Measurements from ENCODE around the gene STEAP4. TPM values are rescaled to one million over a fixed set of nuclear protein-coding genes. Genes with fewer than 3 reads are reported as not detected.

The STEAP4 gene
- total and polyA plus RNA-seq, 7 donors: 5.2 to 31.7 (median 20.3) TPM

DNA sequence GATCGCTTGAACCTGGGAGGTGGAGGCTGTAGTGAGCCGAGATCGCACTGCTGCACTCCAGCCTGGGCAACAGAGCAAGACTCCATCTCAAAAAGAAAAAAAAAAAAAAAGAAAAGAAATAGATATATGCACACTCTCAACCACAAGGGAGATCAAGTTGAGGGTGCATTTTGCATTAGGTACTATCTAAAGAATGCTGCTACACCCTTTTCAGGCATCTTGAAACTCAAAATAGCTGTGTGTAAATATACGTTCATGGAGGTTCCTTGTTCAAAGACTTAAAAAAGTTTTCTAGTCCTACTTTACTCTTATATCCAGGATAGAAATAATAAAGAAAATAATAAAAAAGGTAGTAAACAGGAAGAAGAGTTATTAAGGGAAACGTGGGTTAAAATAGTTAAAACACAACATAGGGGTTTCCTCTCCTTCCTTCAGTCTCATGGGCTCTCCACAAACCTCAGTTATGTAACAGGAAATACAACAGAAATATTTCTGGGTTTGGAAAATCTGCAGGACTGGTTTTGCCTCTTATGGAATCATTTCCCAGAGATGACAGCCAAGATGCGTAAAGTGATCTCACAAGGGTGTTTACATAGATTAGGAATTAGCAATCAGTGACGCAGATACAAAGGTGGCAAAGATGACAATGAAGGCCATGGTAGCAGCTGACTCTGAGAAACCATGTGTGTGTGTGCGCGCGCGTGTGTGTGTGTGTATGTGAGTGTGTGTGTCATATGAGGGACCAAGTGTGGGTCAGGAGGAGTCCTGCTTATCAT lies 15.1 kb downstream of the STEAP4 start:
- Histone ChIP-seq H3K36me3 (ENCODE audit: insufficient read depth in 1 of 2, low read depth in 1 of 2) (no peaks in the 10 kb centered on the region), H3K4me1 (no peaks in the 10 kb centered on the region), H3K27me3 (ENCODE audit: insufficient read depth in 3 of 3, low read length in 2 of 3) (no peaks in the 10 kb centered on the region), H3K27ac (no peak overlapping the region), H3K4me3 (no peak overlapping the region), H3K9me3 (no peaks in the 10 kb centered on the region)
- no peak for ATAC-seq
- WGBS, 3 donors: 82 to 86% (median 84%) methylated on average over 11 of the region's 11 CpGs
- intact Hi-C loops (cut with DNase I): no loop called here
- no peak for TF ChIP-seq CTCF (IDR thresholded peaks at IDR 0.05)
- no peak for DNase-seq

GRCh38 chr7:88290491-88290890 lies 16.2 kb downstream of the STEAP4 start:
- H3K36me3 ChIP-seq (ENCODE audit: insufficient read depth in 1 of 2, low read depth in 1 of 2): no peaks in the 10 kb centered on the region
- H3K27ac ChIP-seq: no peak overlapping the region
- H3K27me3 ChIP-seq (ENCODE audit: insufficient read depth in 3 of 3, low read length in 2 of 3): no peaks in the 10 kb centered on the region
- H3K4me1 ChIP-seq: no peaks in the 10 kb centered on the region
- intact Hi-C loops (cut with DNase I): no loop called here
- WGBS, 3 donors: 90 to 92% (median 91%) methylated on average over 4 of the region's 4 CpGs
- no peak overlapping the region for H3K4me3 ChIP-seq
- H3K9me3 ChIP-seq: no peaks in the 10 kb centered on the region
- DNase-seq: no peak
- no peak for TF ChIP-seq CTCF (IDR thresholded peaks at IDR 0.05)
- no peak for ATAC-seq

DNA sequence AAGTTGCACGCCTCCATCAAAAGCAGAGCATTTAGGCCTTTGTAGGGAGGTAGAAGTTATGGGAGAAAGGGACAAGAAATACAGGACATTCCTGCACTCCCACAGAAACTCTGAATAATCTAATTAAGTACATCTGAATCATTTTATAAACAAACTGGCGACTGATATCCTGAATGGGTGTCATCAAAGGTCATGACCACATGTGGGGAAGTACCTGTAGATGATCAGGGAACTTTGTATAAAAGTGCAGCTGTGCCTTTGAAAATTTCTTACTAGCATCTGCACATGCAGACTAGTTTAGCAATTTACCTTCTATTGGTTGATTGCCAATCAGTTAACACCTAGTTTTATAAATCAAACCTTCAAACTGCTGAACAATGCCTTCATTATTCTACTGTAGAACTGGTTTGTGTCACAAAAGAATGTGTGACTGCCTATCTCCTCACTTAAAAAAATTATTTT lies 17.1 kb downstream of the STEAP4 start:
- Histone ChIP-seq H3K36me3 (ENCODE audit: insufficient read depth in 1 of 2, low read depth in 1 of 2) (no peaks in the 10 kb centered on the region), H3K27ac (no peak overlapping the region), H3K4me3 (no peak overlapping the region), H3K4me1 (no peaks in the 10 kb centered on the region), H3K27me3 (ENCODE audit: insufficient read depth in 3 of 3, low read length in 2 of 3) (no peaks in the 10 kb centered on the region), H3K9me3 (no peaks in the 10 kb centered on the region)
- DNase-seq: no peak
- no peak for ATAC-seq
- 62 to 77% (median 65%) methylated on average over 2 of the region's 2 CpGs for WGBS, 3 donors
- intact Hi-C loops (cut with DNase I): no loop called here
- TF ChIP-seq CTCF (IDR thresholded peaks at IDR 0.05): no peak

GRCh38 chr7:88281749-88282148 lies 24.9 kb downstream of the STEAP4 start:
- H3K9me3 ChIP-seq: no peaks in the 10 kb centered on the region
- ATAC-seq (no peak), DNase-seq (no peak)
- intact Hi-C loops (cut with DNase I): no loop called here
- 76 to 82% (median 78%) methylated on average over 2 of the region's 2 CpGs for WGBS, 3 donors
- H3K4me3 ChIP-seq: no peak overlapping the region
- no peaks in the 10 kb centered on the region for H3K27me3 ChIP-seq (ENCODE audit: insufficient read depth in 3 of 3, low read length in 2 of 3)
- H3K36me3 ChIP-seq (ENCODE audit: insufficient read depth in 1 of 2, low read depth in 1 of 2): no peaks in the 10 kb centered on the region
- no peaks in the 10 kb centered on the region for H3K4me1 ChIP-seq
- no peak overlapping the region for H3K27ac ChIP-seq
- TF ChIP-seq CTCF (IDR thresholded peaks at IDR 0.05): no peak

- Histone ChIP-seq H3K4me1 (no peaks in the 10 kb centered on the region), H3K9me3 (no peaks in the 10 kb centered on the region), H3K27ac (no peak overlapping the region), H3K4me3 (no peak overlapping the region), H3K27me3 (ENCODE audit: insufficient read depth in 3 of 3, low read length in 2 of 3) (no peaks in the 10 kb centered on the region), H3K36me3 (ENCODE audit: insufficient read depth in 1 of 2, low read depth in 1 of 2) (no peaks in the 10 kb centered on the region)
- 88 to 94% (median 94%) methylated on average over 1 of the region's 1 CpG for WGBS, 3 donors
- no peak for TF ChIP-seq CTCF (IDR thresholded peaks at IDR 0.05)
- intact Hi-C loops (cut with DNase I): no loop called here
- DNase-seq: no peak
- no peak for ATAC-seq
Measured at GRCh38 chr7:88280801-88281200, 25.9 kb downstream of the STEAP4 start.

Measured in psoas muscle (tissue), 8 donors.